Left lung (tissue), 10 donors: ENCODE measurements around the gene PAX7. TPM values are rescaled to one million over a fixed set of nuclear protein-coding genes. Genes with fewer than 3 reads are reported as not detected.

Experiments
- ATAC-seq: fragments of 200-7000 bp; cut with Tn5 transposase; one replicate; pipeline ENCODE4 v1.9.1; 2020; ENCODE audit warnings: moderate library complexity
- DNase-seq, 4 donors: peaks; one replicate each; pipeline ENCODE4 v3.0.0-alpha.2; 2013 to 2020
- H3K27ac ChIP-seq, 2 donors: fragments of 200-600 bp; sonication (generic) in 1 of 2; one replicate each; pipeline versions ENCODE4 v1.5.0 to v1.8.0; 2020 to 2021
- H3K27me3 ChIP-seq, 2 donors: fragments of 200-600 bp; sonication (generic) in 1 of 2; one replicate each; pipeline versions ENCODE4 v1.5.0 to v1.8.0; 2020 to 2021
- H3K36me3 ChIP-seq, 2 donors: fragments of 200-600 bp; sonication (generic) in 1 of 2; one replicate each; pipeline versions ENCODE4 v1.5.0 to v1.8.0; 2020 to 2021
- H3K4me1 ChIP-seq, 2 donors: fragments of 200-600 bp; one replicate each; pipeline ENCODE4 v1.8.0; 2021
- H3K4me3 ChIP-seq, 2 donors: fragments of 200-600 bp; sonication (generic) in 1 of 2; one replicate each; pipeline versions ENCODE4 v1.5.0 to v1.8.0; 2020 to 2021; ENCODE audit warnings: mild to moderate bottlenecking in 1 of 2
- H3K9me3 ChIP-seq, 2 donors: fragments of 200-600 bp; sonication (generic) in 1 of 2; one replicate each; pipeline versions ENCODE4 v1.5.0 to v1.8.0; 2020 to 2021
- CTCF ChIP-seq, 2 donors: fragments of 200-600 bp; sonication (generic) in 1 of 2; IDR thresholded peaks; one replicate each; pipeline versions ENCODE4 v1.5.0 to v1.8.0; 2021; ENCODE audit warnings: antibody characterized with exemption in 2 of 2
- intact Hi-C, 2 donors: fragments of 100-400 bp; cut with DNase I; formaldehyde crosslinking; loops; one replicate each; pipeline versions ENCODE4 v1.11.2 to v1.14.2; 2022
- polyA plus RNA-seq, 6 donors: library from polyadenylated mRNA; unstranded; fragments of 120-200 nt; gene quantifications; one replicate each; pipeline ENCODE4 v1.2.1, GENCODE V29; 2013; ENCODE audit not compliant: insufficient read length in 6 of 6
- total RNA-seq, 2 donors: library from RNA; stranded (reverse); fragmentation: NEBNext Ultra II Directional; extraction: Animal tissue kit (Norgen Biotek cat#: 25700); gene quantifications; one replicate each; pipeline ENCODE4 v1.2.1, GENCODE V29; 2021
- donor health status: DM: no; HTN: yes; CAD: no.
- donor health status: DM: no; HTN: no; CAD: no.

Gene PAX7
- total and polyA plus RNA-seq, 8 donors, result 0.03 TPM; not detected in 7

- ATAC-seq (no peak), DNase-seq (no peak)
- Histone ChIP-seq H3K4me1 (no peaks in the 10 kb centered on the region), H3K4me3 (no peak overlapping the region), H3K36me3 (no peaks in the 10 kb centered on the region), H3K9me3 (no peaks in the 10 kb centered on the region), H3K27ac (no peak overlapping the region), H3K27me3 (peaks cover 22 to 96% of the 10 kb centered on the region in 2 donors)
- no peak for TF ChIP-seq CTCF (IDR thresholded peaks at IDR 0.05)
- intact Hi-C loops, result no loop called here
These were observed 19.3 kb upstream of the PAX7 start for GRCh38 chr1:18611311-18611710.

GRCh38 chr1:18612073-18612472 lies 18.6 kb upstream of the PAX7 start:
- Histone ChIP-seq H3K9me3 (no peaks in the 10 kb centered on the region), H3K4me1 (no peaks in the 10 kb centered on the region), H3K27ac (no peak overlapping the region), H3K36me3 (no peaks in the 10 kb centered on the region), H3K27me3 (peaks cover 22 to 95% of the 10 kb centered on the region in 2 donors), H3K4me3 (no peak overlapping the region)
- ATAC-seq (no peak), DNase-seq (no peak)
- TF ChIP-seq CTCF (IDR thresholded peaks at IDR 0.05), result no peak
- intact Hi-C loops, result no loop called here

GRCh38 chr1:18614069-18614735 lies 16.4 kb upstream of the PAX7 start:
- Histone ChIP-seq H3K4me1 (no peaks in the 10 kb centered on the region), H3K36me3 (no peaks in the 10 kb centered on the region), H3K27ac (no peak overlapping the region), H3K4me3 (no peak overlapping the region), H3K9me3 (no peaks in the 10 kb centered on the region), H3K27me3 (peaks cover 19 to 87% of the 10 kb centered on the region in 2 donors)
- no peak for ATAC-seq
- intact Hi-C loops, result no loop called here
- DNase-seq, result no peak
- no peak for TF ChIP-seq CTCF (IDR thresholded peaks at IDR 0.05)

GRCh38 chr1:18618546-18619466 lies 11.8 kb upstream of the PAX7 start:
- H3K27ac ChIP-seq, result no peak overlapping the region
- DNase-seq (no peak), ATAC-seq (peak; percentile 65)
- TF ChIP-seq CTCF (IDR thresholded peaks at IDR 0.05), result no peak
- H3K9me3 ChIP-seq, result no peaks in the 10 kb centered on the region
- intact Hi-C loops, result no loop called here
- H3K4me3 ChIP-seq, result no peak overlapping the region
- peaks cover 7 to 89% of the 10 kb centered on the region in 2 donors for H3K27me3 ChIP-seq
- H3K4me1 ChIP-seq, result no peaks in the 10 kb centered on the region
- H3K36me3 ChIP-seq, result no peaks in the 10 kb centered on the region

GRCh38 chr1:18619467-18619835 lies 11.2 kb upstream of the PAX7 start:
- no peak for DNase-seq
- intact Hi-C loops, result no loop called here
- H3K36me3 ChIP-seq, result no peaks in the 10 kb centered on the region
- H3K4me3 ChIP-seq, result no peak overlapping the region
- ATAC-seq, result no peak
- peaks cover 4 to 89% of the 10 kb centered on the region in 2 donors for H3K27me3 ChIP-seq
- H3K9me3 ChIP-seq, result no peaks in the 10 kb centered on the region
- no peak for TF ChIP-seq CTCF (IDR thresholded peaks at IDR 0.05)
- H3K27ac ChIP-seq, result no peak overlapping the region
- no peaks in the 10 kb centered on the region for H3K4me1 ChIP-seq
